Measurements from ENCODE around the gene RRBP1. TPM values are rescaled to one million over a fixed set of nuclear protein-coding genes. Genes with fewer than 3 reads are reported as not detected.

RRBP1 gene
- total RNA-seq, 6 experiments from 2014 or later = 273 to 331 (median 317) TPM

GRCh38 chr20:17648791-17649730 is 33.0 kb downstream of the RRBP1 start:
- TF ChIP-seq, protein P1, sequence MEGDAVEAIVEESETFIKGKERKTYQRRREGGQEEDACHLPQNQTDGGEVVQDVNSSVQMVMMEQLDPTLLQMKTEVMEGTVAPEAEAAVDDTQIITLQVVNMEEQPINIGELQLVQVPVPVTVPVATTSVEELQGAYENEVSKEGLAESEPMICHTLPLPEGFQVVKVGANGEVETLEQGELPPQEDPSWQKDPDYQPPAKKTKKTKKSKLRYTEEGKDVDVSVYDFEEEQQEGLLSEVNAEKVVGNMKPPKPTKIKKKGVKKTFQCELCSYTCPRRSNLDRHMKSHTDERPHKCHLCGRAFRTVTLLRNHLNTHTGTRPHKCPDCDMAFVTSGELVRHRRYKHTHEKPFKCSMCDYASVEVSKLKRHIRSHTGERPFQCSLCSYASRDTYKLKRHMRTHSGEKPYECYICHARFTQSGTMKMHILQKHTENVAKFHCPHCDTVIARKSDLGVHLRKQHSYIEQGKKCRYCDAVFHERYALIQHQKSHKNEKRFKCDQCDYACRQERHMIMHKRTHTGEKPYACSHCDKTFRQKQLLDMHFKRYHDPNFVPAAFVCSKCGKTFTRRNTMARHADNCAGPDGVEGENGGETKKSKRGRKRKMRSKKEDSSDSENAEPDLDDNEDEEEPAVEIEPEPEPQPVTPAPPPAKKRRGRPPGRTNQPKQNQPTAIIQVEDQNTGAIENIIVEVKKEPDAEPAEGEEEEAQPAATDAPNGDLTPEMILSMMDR (IDR thresholded peaks at IDR 0.05) = peak; percentile 69
- Mint-ChIP-seq H3K27ac (no peak overlapping the region), H3K4me3 (no peak overlapping the region), H3K27me3 (ENCODE audit: insufficient read depth) (peaks cover 2% of the 10 kb centered on the region), H3K9me3 (no peaks in the 10 kb centered on the region), H3K36me3 (ENCODE audit: low read depth) (peaks cover 8% of the 10 kb centered on the region), H3K4me1 (ENCODE audit: low read depth) (peaks cover 35% of the 10 kb centered on the region)
- DNase-seq = no peak

DNA sequence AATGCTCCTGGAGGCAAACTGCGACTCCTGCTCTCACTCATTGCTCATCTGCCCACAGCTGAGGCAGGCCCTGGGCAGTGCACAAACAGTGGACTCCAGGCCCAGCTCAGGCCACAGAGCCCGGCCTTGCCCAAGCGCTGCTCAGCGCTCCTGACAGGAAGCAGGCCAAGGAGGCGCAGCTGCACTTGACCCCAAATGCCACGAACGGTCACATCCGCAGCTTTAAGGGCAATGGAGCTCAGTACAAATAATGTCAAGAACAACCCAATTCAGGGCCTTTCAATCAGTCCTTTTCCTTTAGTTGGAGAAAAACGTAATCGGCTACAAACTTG is 33.8 kb downstream of the RRBP1 start:
- H3K27ac Mint-ChIP-seq = peak overlapping the region; percentile 63
- peaks cover 2% of the 10 kb centered on the region for H3K27me3 Mint-ChIP-seq (ENCODE audit: insufficient read depth)
- TF ChIP-seq, protein P1 (IDR thresholded peaks at IDR 0.05) = no peak
- peaks cover 34% of the 10 kb centered on the region for H3K4me1 Mint-ChIP-seq (ENCODE audit: low read depth)
- H3K36me3 Mint-ChIP-seq (ENCODE audit: low read depth) = peaks cover 5% of the 10 kb centered on the region
- no peaks in the 10 kb centered on the region for H3K9me3 Mint-ChIP-seq
- H3K4me3 Mint-ChIP-seq = no peak overlapping the region
- no peak for DNase-seq

DNA sequence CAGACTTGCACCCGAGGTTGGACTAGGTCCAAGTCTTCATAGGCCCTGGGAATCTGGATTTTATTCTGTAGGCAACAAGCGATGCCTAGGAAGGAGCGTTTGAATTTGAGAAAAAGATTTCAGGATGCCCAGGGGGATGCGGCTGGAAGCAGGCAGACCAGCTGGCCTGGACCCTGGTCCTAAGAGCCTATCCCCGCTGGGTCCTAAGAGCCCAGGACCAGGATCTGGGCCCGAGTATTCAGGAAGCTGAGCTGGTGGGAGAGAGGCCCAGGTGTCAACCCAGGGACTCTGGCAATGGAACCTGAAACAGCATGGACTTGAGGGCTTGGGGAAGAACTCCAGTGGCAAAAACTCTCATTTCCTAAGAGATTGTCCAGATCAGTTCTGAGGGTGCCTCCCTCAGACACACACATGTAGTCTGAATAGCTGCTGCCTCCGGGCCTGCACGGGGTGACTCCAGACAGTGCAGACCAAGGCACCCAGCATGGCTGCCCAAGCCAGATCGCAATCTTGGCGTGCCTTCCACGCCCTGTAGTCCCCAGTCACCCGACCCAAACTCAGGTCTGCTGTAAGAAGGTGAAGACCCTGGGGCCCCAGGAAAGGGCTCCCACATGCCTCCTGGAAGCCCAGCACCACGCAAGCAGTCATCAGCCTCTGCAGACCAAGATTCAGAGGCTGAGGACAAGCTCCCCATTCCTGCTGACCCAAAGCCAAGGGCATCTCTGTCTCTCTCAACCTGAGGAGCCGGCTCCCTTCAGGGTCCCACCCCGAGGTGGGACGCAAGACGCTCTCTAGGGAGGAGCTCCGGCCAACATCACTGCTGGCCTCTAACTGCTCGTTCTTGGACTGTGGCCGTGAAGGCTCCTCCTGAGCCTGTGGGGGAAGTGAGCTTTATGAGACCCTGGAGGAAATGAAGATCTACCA is 34.4 kb downstream of the RRBP1 start:
- Mint-ChIP-seq H3K4me3 (no peak overlapping the region), H3K4me1 (ENCODE audit: low read depth) (peaks cover 30% of the 10 kb centered on the region), H3K27me3 (ENCODE audit: insufficient read depth) (peaks cover 2% of the 10 kb centered on the region; the same call in 1 of the 2 replicates), H3K9me3 (no peaks in the 10 kb centered on the region), H3K27ac (peak overlapping the region; percentile 63), H3K36me3 (ENCODE audit: low read depth) (peaks cover 5% of the 10 kb centered on the region)
- TF ChIP-seq, protein P1 (IDR thresholded peaks at IDR 0.05) = no peak
- DNase-seq = no peak

DNA sequence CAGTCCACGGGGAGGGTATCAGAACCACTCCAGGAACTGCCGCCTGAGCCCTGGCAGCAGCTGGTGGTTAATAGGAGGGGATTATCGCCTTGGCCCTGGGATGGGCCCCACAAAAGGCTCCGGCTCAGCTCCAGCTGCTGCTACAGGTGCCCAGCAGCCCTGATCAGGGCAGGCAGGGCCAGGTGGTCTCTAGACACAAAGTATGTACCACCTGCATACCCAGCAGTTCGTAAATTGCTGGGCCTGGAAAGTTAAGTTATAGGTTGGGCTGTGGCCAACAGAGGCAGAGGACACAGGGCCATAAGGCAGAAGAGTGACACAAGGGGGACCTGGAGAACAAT is 35.1 kb downstream of the RRBP1 start:
- DNase-seq = no peak
- Mint-ChIP-seq H3K27me3 (ENCODE audit: insufficient read depth) (peaks cover 2% of the 10 kb centered on the region; the same call in 1 of the 2 replicates), H3K9me3 (no peaks in the 10 kb centered on the region), H3K36me3 (ENCODE audit: low read depth) (peaks cover 5% of the 10 kb centered on the region), H3K4me3 (no peak overlapping the region), H3K4me1 (ENCODE audit: low read depth) (peaks cover 23% of the 10 kb centered on the region), H3K27ac (no peak overlapping the region)
- TF ChIP-seq, protein P1 (IDR thresholded peaks at IDR 0.05) = no peak

DNA sequence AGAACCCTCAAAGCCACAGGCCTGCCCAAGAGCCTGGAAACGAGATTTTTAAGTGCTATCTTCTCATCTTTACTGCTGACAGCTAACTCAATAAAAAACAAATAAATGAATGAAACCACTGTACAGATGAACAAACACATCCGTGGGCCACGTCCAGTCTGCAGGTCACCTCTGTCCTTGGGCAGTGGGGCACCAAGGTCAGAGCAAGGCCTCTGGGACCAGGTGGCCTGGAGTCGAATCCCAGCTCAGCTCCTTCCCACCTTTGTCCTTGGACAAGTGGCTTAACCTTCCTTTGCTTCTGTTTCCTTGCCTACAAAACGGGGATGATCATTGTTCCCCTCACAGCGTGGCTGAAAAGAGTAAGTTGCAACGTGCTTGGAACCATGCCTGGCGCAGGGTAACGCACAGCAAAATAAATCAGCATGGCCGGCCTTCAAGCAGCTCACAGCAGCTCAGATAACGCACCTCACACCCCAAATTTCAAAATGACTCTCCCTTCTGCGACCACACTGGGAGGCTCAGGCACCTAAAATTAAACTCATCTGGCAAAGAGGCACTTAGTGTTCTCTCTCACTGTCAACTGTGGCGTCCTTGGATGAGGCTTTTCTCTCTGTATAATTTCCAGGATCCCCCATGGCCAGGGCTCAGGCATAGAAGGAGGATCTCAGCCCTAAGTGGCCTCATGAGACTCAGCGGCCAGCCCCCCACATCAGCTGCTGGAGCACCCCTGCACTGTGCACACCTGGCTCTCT is 35.7 kb downstream of the RRBP1 start:
- TF ChIP-seq, protein P1 (IDR thresholded peaks at IDR 0.05) = no peak
- peaks cover 17% of the 10 kb centered on the region for H3K4me1 Mint-ChIP-seq (ENCODE audit: low read depth)
- DNase-seq = no peak
- H3K27me3 Mint-ChIP-seq (ENCODE audit: insufficient read depth) = peaks cover 2% of the 10 kb centered on the region; the same call in 1 of the 2 replicates
- H3K9me3 Mint-ChIP-seq = no peaks in the 10 kb centered on the region
- H3K36me3 Mint-ChIP-seq (ENCODE audit: low read depth) = peaks cover 5% of the 10 kb centered on the region
- H3K4me3 Mint-ChIP-seq = no peak overlapping the region
- H3K27ac Mint-ChIP-seq = peak overlapping the region; percentile 58

Measured in HFFc6 (cell line).